GM12878 (cell line): ENCODE data around the gene FKBP7.
A peak's percentile ranks its signal among the peaks of the same experiment; 100 is the strongest.

Experiments
- CBX3 ChIP-seq: fragments of 200-600 bp; sonication (generic); IDR thresholded peaks from 2 replicates; pipeline ENCODE4 v1.6.1; 2016; ENCODE audit warnings: low read depth, borderline replicate concordance
- CTCF ChIP-seq, 3 experiments: IDR thresholded peaks in 2 of 3; conservative IDR thresholded peaks in 1 of 3; 2 replicates each; pipeline ENCODE4 v1.5.1; 2011; ENCODE audit warnings: low read depth in 3 of 3, low read length in 3 of 3, mild to moderate bottlenecking in 3 of 3, control low read depth in 2 of 3, moderate library complexity in 2 of 3, inconsistent platforms in 1 of 3, mixed read lengths in 1 of 3; ENCODE audit not compliant: control insufficient read depth in 2 of 3, insufficient read depth in 1 of 3; ENCODE audit errors: extremely low read depth in 1 of 3
- EZH2 ChIP-seq: IDR thresholded peaks from 2 replicates; pipeline ENCODE4 v1.6.1; 2012; ENCODE audit warnings: low read depth, mild to moderate bottlenecking, control low read depth, inconsistent platforms, low read length, borderline replicate concordance; ENCODE audit not compliant: control insufficient read depth
- HDAC6 ChIP-seq: fragments of 200-600 bp; sonication (generic); IDR thresholded peaks from one replicate; pipeline ENCODE4 v1.8.0; 2017; ENCODE audit warnings: antibody characterized with exemption; ENCODE audit not compliant: unreplicated experiment
- MAX ChIP-seq: IDR thresholded peaks from 2 replicates; pipeline ENCODE4 v1.6.1; 2012; ENCODE audit warnings: low read depth, low read length, improper control_type of control experiment
- POLR2A ChIP-seq: IDR thresholded peaks from 2 replicates; pipeline ENCODE4 v1.6.1; 2011; ENCODE audit warnings: low read depth, mild to moderate bottlenecking, low read length
- POLR2AphosphoS5 ChIP-seq: IDR thresholded peaks from 2 replicates; pipeline ENCODE4 v1.6.1; 2011; ENCODE audit warnings: mild to moderate bottlenecking, low read length, inconsistent platforms
- SMAD5 ChIP-seq: IDR thresholded peaks from 2 replicates; pipeline ENCODE4 v1.6.1; 2016; ENCODE audit warnings: antibody characterized with exemption, low read depth

- TF ChIP-seq EZH2 (no peak), POLR2AphosphoS5 (peak; percentile 66), SMAD5 (peak; percentile 56; the same call in 1 of the 2 replicates), MAX (peak; percentile 88; the same call in 1 of the 2 replicates), POLR2A (peak; percentile 80), HDAC6 (no peak), CTCF (IDR thresholded peaks at IDR 0.05 in 2 of 3, conservative IDR thresholded peaks at IDR 0.05 in 1 of 3; ENCODE audit: control insufficient read depth in 2 of 3, extremely low read depth in 1 of 3, insufficient read depth in 1 of 3, low read depth in 3 of 3, low read length in 3 of 3) (peak; percentile 89 to 95 (median 91)), CBX3 (no peak)
Observed at GRCh38 chr2:178478439-178479274, at the start of gene FKBP7.
